Caki2 (cell line): ENCODE measurements around the gene G0S2. TPM values are rescaled to one million over a fixed set of nuclear protein-coding genes. Genes with fewer than 3 reads are reported as not detected.

Experiments used
- DNase-seq: peaks from one replicate; pipeline ENCODE4 v3.0.0-alpha.2; 2015; ENCODE audit warnings: low read depth
- in situ Hi-C: cut with HindIII; loops from 2 replicates; pipeline ENCODE4 v1.10.0; 2016; ENCODE audit warnings: low sequenced_read_pairs, low pct_unique_long_range_greater_than_20kb, mixed read lengths
- total RNA-seq: library from RNA; depleted of rRNA; stranded (reverse); fragments of >200 nt; shearing (Covaris generic); gene quantifications from 2 replicates; pipeline ENCODE4 v1.2.3, GENCODE V29; 2014; ENCODE audit warnings: low replicate concordance; rRNA removed

G0S2 gene
- 8.1 and 48.4 TPM in 2 replicates for total RNA-seq

- in situ Hi-C loops, result no loop called here
- DNase-seq, result peak; percentile 60
These were observed at the start of gene G0S2 for GRCh38 chr1:209674957-209675564. Gene G0S2 (plus strand): TSS chr1:209675412. CDS start chr1:209675685, 273 bp downstream.

- DNase-seq, result no peak
- in situ Hi-C loops, result no loop called here
These were observed 49.4 kb upstream of the G0S2 start for GRCh38 chr1:209625791-209626285.

GRCh38 chr1:209626346-209627026, 48.7 kb upstream of the G0S2 start:
- in situ Hi-C loops, result no loop called here
- no peak for DNase-seq

- in situ Hi-C loops, result no loop called here
These were observed 48.0 kb upstream of the G0S2 start for GRCh38 chr1:209627027-209627731.

GRCh38 chr1:209627732-209628196, 47.4 kb upstream of the G0S2 start:
- peak; percentile 70 for DNase-seq
- in situ Hi-C loops, result no loop called here

More at GRCh38 chr1:209627027-209627731, 48.0 kb upstream of the G0S2 start:
- no peak for DNase-seq

- in situ Hi-C loops, result no loop called here
- no peak for DNase-seq
These were observed 46.5 kb upstream of the G0S2 start for GRCh38 chr1:209628618-209629299.

GRCh38 chr1:209629621-209630382, 45.4 kb upstream of the G0S2 start:
- in situ Hi-C loops, result no loop called here
- DNase-seq, result no peak

GRCh38 chr1:209630383-209631225, 44.6 kb upstream of the G0S2 start:
- no peak for DNase-seq
- in situ Hi-C loops, result no loop called here

GRCh38 chr1:209633335-209633997, 41.7 kb upstream of the G0S2 start:
- in situ Hi-C loops, result no loop called here
- DNase-seq, result peak; percentile 38

- in situ Hi-C loops, result no loop called here
- DNase-seq, result no peak
These were observed 41.0 kb upstream of the G0S2 start for GRCh38 chr1:209634005-209634737.

- DNase-seq, result no peak
- in situ Hi-C loops, result no loop called here
These were observed 39.4 kb upstream of the G0S2 start for GRCh38 chr1:209635850-209636249.

GRCh38 chr1:209641832-209642172, 33.4 kb upstream of the G0S2 start:
- no peak for DNase-seq
- in situ Hi-C loops, result no loop called here

GRCh38 chr1:209642816-209643215, 32.4 kb upstream of the G0S2 start:
- DNase-seq, result no peak
- in situ Hi-C loops, result no loop called here

- in situ Hi-C loops, result no loop called here
- DNase-seq, result no peak
These were observed 31.8 kb upstream of the G0S2 start for GRCh38 chr1:209643285-209644020.
